Measurements from ENCODE around the gene CCDC27. TPM values are rescaled to one million over a fixed set of nuclear protein-coding genes. Genes with fewer than 3 reads are reported as not detected.

Gene CCDC27
- total and polyA plus RNA-seq, 10 donors, result not detected

GRCh38 chr1:3788756-3789420 lies 36.6 kb downstream of the CCDC27 start:
- Histone ChIP-seq H3K27me3 (replicated peaks in 1 of 7) (no peaks in the 10 kb centered on the region), H3K9me3 (no peaks in the 10 kb centered on the region), H3K36me3 (peaks cover 0 to 97% (median 44%) of the 10 kb centered on the region in 6 donors), H3K4me3 (no peak overlapping the region), H3K27ac (no peak overlapping the region), H3K4me1 (peaks cover 8 to 73% (median 41%) of the 10 kb centered on the region in 6 donors)
- intact Hi-C loops (cut with DNase I; ENCODE audit: low total_unique reads), result no loop called here
- DNase-seq, result no peak
- 79 to 94% (median 91%) methylated on average over 9 to 16 of the region's 16 CpGs for WGBS, 5 donors
- TF ChIP-seq POLR2AphosphoS5 (IDR thresholded peaks at IDR 0.05) (no peak), CTCF (IDR thresholded peaks at IDR 0.05 in 8 of 11, conservative IDR thresholded peaks at IDR 0.05 in 3 of 11) (no peak), POLR2A (IDR thresholded peaks at IDR 0.05) (no peak)

GRCh38 chr1:3789421-3790300 lies 37.4 kb downstream of the CCDC27 start:
- Histone ChIP-seq H3K27me3 (replicated peaks in 1 of 7) (no peaks in the 10 kb centered on the region), H3K4me3 (no peak overlapping the region), H3K4me1 (peaks cover 16 to 80% (median 49%) of the 10 kb centered on the region in 6 donors), H3K9me3 (no peaks in the 10 kb centered on the region), H3K36me3 (peaks cover 0 to 90% (median 37%) of the 10 kb centered on the region in 6 donors), H3K27ac (no peak overlapping the region)
- DNase-seq, result peak; percentile 62
- 88 to 94% (median 90%) methylated on average over 22 to 34 of the region's 34 CpGs for WGBS, 5 donors
- intact Hi-C loops (cut with DNase I; ENCODE audit: low total_unique reads), result no loop called here
- no peak for TF ChIP-seq POLR2A (IDR thresholded peaks at IDR 0.05)
- TF ChIP-seq CTCF (IDR thresholded peaks at IDR 0.05 in 8 of 11, conservative IDR thresholded peaks at IDR 0.05 in 3 of 11), result no peak
- TF ChIP-seq POLR2AphosphoS5 (IDR thresholded peaks at IDR 0.05), result peak in 1 of 3 donors; percentile 16

GRCh38 chr1:3790500-3790923 lies 38.3 kb downstream of the CCDC27 start:
- H3K36me3 ChIP-seq, result peaks cover 0 to 81% (median 28%) of the 10 kb centered on the region in 6 donors
- H3K9me3 ChIP-seq, result no peaks in the 10 kb centered on the region
- TF ChIP-seq POLR2AphosphoS5 (IDR thresholded peaks at IDR 0.05) (peak in 1 of 3 donors; percentile 43), CTCF (IDR thresholded peaks at IDR 0.05 in 8 of 11, conservative IDR thresholded peaks at IDR 0.05 in 3 of 11) (no peak), POLR2A (IDR thresholded peaks at IDR 0.05) (no peak)
- peaks cover 25 to 89% (median 54%) of the 10 kb centered on the region in 6 donors for H3K4me1 ChIP-seq
- no peaks in the 10 kb centered on the region for H3K27me3 ChIP-seq (replicated peaks in 1 of 7)
- intact Hi-C loops (cut with DNase I; ENCODE audit: low total_unique reads), result no loop called here
- no peak overlapping the region for H3K27ac ChIP-seq
- no peak overlapping the region for H3K4me3 ChIP-seq
- 68 to 87% (median 79%) methylated on average over 7 to 12 of the region's 12 CpGs for WGBS, 5 donors
- DNase-seq, result peak; percentile 66

- Histone ChIP-seq H3K27me3 (replicated peaks in 1 of 7) (no peaks in the 10 kb centered on the region), H3K9me3 (no peaks in the 10 kb centered on the region), H3K27ac (no peak overlapping the region), H3K4me1 (peaks cover 27 to 93% (median 57%) of the 10 kb centered on the region in 6 donors), H3K36me3 (peaks cover 0 to 77% (median 25%) of the 10 kb centered on the region in 6 donors), H3K4me3 (no peak overlapping the region)
- 73 to 89% (median 87%) methylated on average over 11 to 18 of the region's 18 CpGs for WGBS, 5 donors
- intact Hi-C loops (cut with DNase I; ENCODE audit: low total_unique reads), result no loop called here
- TF ChIP-seq POLR2AphosphoS5 (IDR thresholded peaks at IDR 0.05), result no peak
- TF ChIP-seq CTCF (IDR thresholded peaks at IDR 0.05 in 8 of 11, conservative IDR thresholded peaks at IDR 0.05 in 3 of 11), result no peak
- TF ChIP-seq POLR2A (IDR thresholded peaks at IDR 0.05), result no peak
- peak; percentile 64 for DNase-seq
These were observed 38.7 kb downstream of the CCDC27 start for GRCh38 chr1:3790952-3791351.

Data from spleen (tissue), 11 donors.